Heart right ventricle (tissue), 16 donors: ENCODE data around the gene PPP1R15B. TPM values are rescaled to one million over a fixed set of nuclear protein-coding genes. Genes with fewer than 3 reads are reported as not detected.

Experiments
- ATAC-seq, 8 donors: fragments of 200-7000 bp; cut with Tn5 transposase; one replicate each; pipeline ENCODE4 v1.9.1; 2020; ENCODE audit warnings: mild to moderate bottlenecking in 8 of 8, moderate library complexity in 8 of 8, moderate number of reproducible peaks in 1 of 8
- DNase-seq, 2 donors: peaks; one replicate each; pipeline ENCODE4 v3.0.0-alpha.2; 2020
- H3K27ac ChIP-seq, 10 donors: fragments of 200-600 bp; sonication (generic) in 2 of 10; one replicate each; pipeline versions ENCODE4 v1.5.0 to v1.8.0; 2020 to 2022; ENCODE audit warnings: mild to moderate bottlenecking in 3 of 10
- H3K27me3 ChIP-seq, 7 donors: fragments of 200-600 bp; one replicate each; pipeline ENCODE4 v1.8.0; 2021 to 2022; ENCODE audit warnings: mild to moderate bottlenecking in 2 of 7
- H3K36me3 ChIP-seq, 9 donors: fragments of 200-600 bp; sonication (generic) in 1 of 9; one replicate each; pipeline versions ENCODE4 v1.5.0 to v1.8.0; 2020 to 2022; ENCODE audit warnings: mild to moderate bottlenecking in 2 of 9
- H3K4me1 ChIP-seq, 9 donors: fragments of 200-600 bp; sonication (generic) in 1 of 9; one replicate each; pipeline versions ENCODE4 v1.5.0 to v1.8.0; 2020 to 2022; ENCODE audit warnings: mild to moderate bottlenecking in 4 of 9
- H3K4me3 ChIP-seq, 10 donors: fragments of 200-600 bp; sonication (generic) in 2 of 10; one replicate each; pipeline versions ENCODE4 v1.5.0 to v1.8.0; 2020 to 2022; ENCODE audit warnings: mild to moderate bottlenecking in 7 of 10, moderate library complexity in 2 of 10
- H3K9me3 ChIP-seq, 11 donors: fragments of 200-600 bp in 10 of 11; sonication (generic) in 2 of 11; one replicate each; pipeline versions ENCODE4 v1.5.0 to v1.8.0; 2013 to 2022; ENCODE audit warnings: mild to moderate bottlenecking in 2 of 11, control low read depth in 1 of 11, moderate library complexity in 1 of 11
- WGBS, 2 donors: extraction: QIAGEN DNeasy Blood & Tissue Kit; methylation state at CpG; one replicate each; pipeline ENCODE4 v1.1.7; 2013; ENCODE audit warnings: inconsistent platforms in 1 of 2; 5-methylcytosine and 5-hydroxymethylcytosine counted together
- intact Hi-C, 10 donors: fragments of 100-400 bp; cut with DNase I; formaldehyde crosslinking; loops; one replicate each; pipeline versions ENCODE4 v1.11.1 to v1.14.2; 2022
- polyA plus RNA-seq, 2 donors: library from polyadenylated mRNA; stranded (reverse); fragments of 200-250 nt; gene quantifications; one replicate each; pipeline ENCODE4 v1.2.3, GENCODE V29; 2013
- total RNA-seq, 10 donors: library from RNA; stranded (reverse); fragmentation: NEBNext Ultra II Directional in 3 of 10; extraction: Animal tissue kit (Norgen Biotek cat#: 25700) in 3 of 10; gene quantifications; one replicate each; pipeline versions ENCODE4 v1.2.1 to v1.2.4, GENCODE V29; 2021 to 2023
- TF ChIP-seq, protein P1 (sequence below), 9 donors: fragments of 200-600 bp; sonication (generic) in 2 of 9; IDR thresholded peaks; one replicate each; pipeline versions ENCODE4 v1.5.0 to v1.8.0; 2021 to 2022; ENCODE audit warnings: antibody characterized with exemption in 9 of 9, mild to moderate bottlenecking in 5 of 9, moderate library complexity in 1 of 9
- donor health status: Arrhythmogenic right ventricular cardiomyopathy.
- donor health status: ischemic (EF 13 %, LVEDD 7.1; RV severe dilation, severe dysfunction).
- donor health status: healthy with polysubstance abuse.
- donor health status: DM: no; HTN: yes; CAD: no.
- donor health status: DM: no; HTN: no; CAD: no.
- donor health status: ischemic (EF 25% LVEDD 6.9; RV normal size, moderate dysfunction).
- donor health status: ischemic (EF 25% LVEDD 5.7; RV mildly dilated, moderate dysfunction).
- donor health status: healthy.
- donor health status: DM: yes; HTN: yes; CAD: no.
- donor health status: Ischemic cardiomyopathy.
- donor health status: ischemic (EF 35%, LVEDD 5.7; RV mildly dilated, moderate dysfunction).
- donor health status: nonischemic (EF 11% LVEDD 7.7; RV severe dilation, severe dysfunction).
- donor health status: DM: yes; HTN: yes; CAD: no.
- donor health status: PGD.
- donor health status: ischemic (EF 29% LVEDD 5.4; RV normal size, mild dysfunction).
- donor health status: nonischemic (EF 23%, LVEDD 6.1; RV moderate dilation, normal function).

PPP1R15B gene
- total and polyA plus RNA-seq, 12 donors, result 8.4 to 47.3 (median 21.5) TPM

- WGBS, 2 donors, result 58 to 64% methylated on average over 6 of the region's 6 CpGs
- TF ChIP-seq, protein P1, sequence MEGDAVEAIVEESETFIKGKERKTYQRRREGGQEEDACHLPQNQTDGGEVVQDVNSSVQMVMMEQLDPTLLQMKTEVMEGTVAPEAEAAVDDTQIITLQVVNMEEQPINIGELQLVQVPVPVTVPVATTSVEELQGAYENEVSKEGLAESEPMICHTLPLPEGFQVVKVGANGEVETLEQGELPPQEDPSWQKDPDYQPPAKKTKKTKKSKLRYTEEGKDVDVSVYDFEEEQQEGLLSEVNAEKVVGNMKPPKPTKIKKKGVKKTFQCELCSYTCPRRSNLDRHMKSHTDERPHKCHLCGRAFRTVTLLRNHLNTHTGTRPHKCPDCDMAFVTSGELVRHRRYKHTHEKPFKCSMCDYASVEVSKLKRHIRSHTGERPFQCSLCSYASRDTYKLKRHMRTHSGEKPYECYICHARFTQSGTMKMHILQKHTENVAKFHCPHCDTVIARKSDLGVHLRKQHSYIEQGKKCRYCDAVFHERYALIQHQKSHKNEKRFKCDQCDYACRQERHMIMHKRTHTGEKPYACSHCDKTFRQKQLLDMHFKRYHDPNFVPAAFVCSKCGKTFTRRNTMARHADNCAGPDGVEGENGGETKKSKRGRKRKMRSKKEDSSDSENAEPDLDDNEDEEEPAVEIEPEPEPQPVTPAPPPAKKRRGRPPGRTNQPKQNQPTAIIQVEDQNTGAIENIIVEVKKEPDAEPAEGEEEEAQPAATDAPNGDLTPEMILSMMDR (IDR thresholded peaks at IDR 0.05), result no peak
Measured at GRCh38 chr1:204354579-204354978, 57.0 kb downstream of the PPP1R15B start.

More at GRCh38 chr1:204354579-204354978, 57.0 kb downstream of the PPP1R15B start:
- intact Hi-C loops, result no loop called here
- H3K27me3 ChIP-seq, result peaks cover 0 to 25% (median 0%) of the 10 kb centered on the region in 7 donors
- DNase-seq (no peak), ATAC-seq (no peak)
- no peaks in the 10 kb centered on the region for H3K9me3 ChIP-seq
- H3K4me1 ChIP-seq, result peaks cover 2 to 43% (median 22%) of the 10 kb centered on the region in 9 donors
- no peak overlapping the region for H3K4me3 ChIP-seq
- no peak overlapping the region for H3K27ac ChIP-seq
- no peaks in the 10 kb centered on the region for H3K36me3 ChIP-seq

Other genes with a start within 250 kb of the PPP1R15B start
- gene REN, start 245.5 kb downstream of the PPP1R15B start, total RNA-seq, result not detected
- not detected for gene REN, start 245.5 kb downstream of the PPP1R15B start, polyA plus RNA-seq
- not detected for gene KISS1, start 215.3 kb downstream of the PPP1R15B start, total RNA-seq
- not detected for gene KISS1, start 215.3 kb downstream of the PPP1R15B start, polyA plus RNA-seq
- not detected for gene GOLT1A, start 197.8 kb downstream of the PPP1R15B start, total RNA-seq
- gene GOLT1A, start 197.8 kb downstream of the PPP1R15B start, polyA plus RNA-seq, result under 1 TPM in 1 of 2 donors, not detected in 1; 0.43 TPM
- gene PLEKHA6, start 51.9 kb downstream of the PPP1R15B start, total RNA-seq, result 10 to 100 TPM in 9 of 10 donors, 1 to 10 TPM in 1; 4.8 to 34.9 (median 19.2) TPM
- 10 to 100 TPM in 1 of 2 donors, 1 to 10 TPM in 1; 3.3 to 18.2 TPM for gene PLEKHA6, start 51.9 kb downstream of the PPP1R15B start, polyA plus RNA-seq
- 10 to 100 TPM; 16.4 to 31.9 (median 23.0) TPM for gene PIK3C2B, start 83.0 kb upstream of the PPP1R15B start, total RNA-seq
- 10 to 100 TPM in 1 of 2 donors, 1 to 10 TPM in 1; 4.4 to 16.6 TPM for gene PIK3C2B, start 83.0 kb upstream of the PPP1R15B start, polyA plus RNA-seq
- 10 to 100 TPM; 30.7 to 43.7 (median 40.5) TPM for gene MDM4, start 104.6 kb upstream of the PPP1R15B start, total RNA-seq
- gene MDM4, start 104.6 kb upstream of the PPP1R15B start, polyA plus RNA-seq, result 10 to 100 TPM in 1 of 2 donors, 1 to 10 TPM in 1; 3.7 to 17.6 TPM